GM12891 (cell line): ENCODE results near the gene GMDS.

Source experiments
- DNase-seq: peaks from one replicate; pipeline ENCODE4 v3.0.0; 2011; ENCODE audit warnings: low spot score; ENCODE audit not compliant: insufficient read length
- FAIRE-seq: peaks from 2 replicates; lab custom pipeline; 2011; peaks lifted over from hg19 to GRCh38; lab: Jason Lieb, UNC
- PAX5 ChIP-seq: IDR thresholded peaks from 2 replicates; pipeline ENCODE4 v1.6.1; 2011; ENCODE audit warnings: low read length, moderate library complexity, mild to moderate bottlenecking; ENCODE audit not compliant: insufficient read depth, severe bottlenecking
- POLR2A ChIP-seq: IDR thresholded peaks from 2 replicates; pipeline ENCODE4 v1.6.1; 2011; ENCODE audit warnings: low read depth, low read length, control low read depth
- POLR2AphosphoS5 ChIP-seq: IDR thresholded peaks from 2 replicates; pipeline ENCODE4 v1.6.1; 2011; ENCODE audit warnings: low read depth, low read length, control low read depth
- POU2F2 ChIP-seq: IDR thresholded peaks from 2 replicates; pipeline ENCODE4 v1.6.1; 2011; ENCODE audit warnings: low read depth, mild to moderate bottlenecking, control low read depth, low read length, moderate library complexity
- SPI1 ChIP-seq: IDR thresholded peaks from 2 replicates; pipeline ENCODE4 v1.6.1; 2011; ENCODE audit warnings: low read depth, low read length, control low read depth
- TAF1 ChIP-seq: IDR thresholded peaks from 2 replicates; pipeline ENCODE4 v1.6.1; 2011; ENCODE audit warnings: low read depth, low read length, control low read depth

Gene GMDS

GRCh38 chr6:2166717-2167116, 78.7 kb downstream of the GMDS start:
- TF ChIP-seq SPI1 (no peak), PAX5 (no peak), POLR2AphosphoS5 (no peak), POLR2A (no peak), POU2F2 (no peak), TAF1 (no peak)
- DNase-seq (no peak), FAIRE-seq (peak; percentile 20)

DNA sequence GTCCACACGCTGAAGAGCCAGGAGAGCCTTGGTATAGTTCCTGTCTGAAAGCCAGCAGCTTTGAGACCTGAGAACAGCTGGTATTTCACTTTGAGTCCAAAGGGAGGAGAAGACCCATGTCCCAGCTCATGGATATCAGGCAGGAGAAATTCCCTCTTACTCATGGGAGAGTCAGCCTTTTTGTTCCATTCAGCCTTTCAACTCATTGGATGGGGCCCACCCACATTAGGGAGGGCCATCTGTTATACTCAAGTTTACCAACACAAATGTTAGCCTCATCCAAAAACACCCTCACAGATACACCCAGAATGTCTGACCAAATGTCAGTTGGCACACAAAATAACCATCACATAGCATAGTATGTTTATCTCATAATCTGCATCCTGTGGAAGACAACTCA, 80.1 kb downstream of the GMDS start:
- FAIRE-seq, result no peak
- no peak for DNase-seq
- no peak for TF ChIP-seq POU2F2
- TF ChIP-seq TAF1, result no peak
- TF ChIP-seq POLR2A, result no peak
- no peak for TF ChIP-seq SPI1
- no peak for TF ChIP-seq PAX5
- no peak for TF ChIP-seq POLR2AphosphoS5

GRCh38 chr6:2164481-2164880, 80.9 kb downstream of the GMDS start:
- TF ChIP-seq TAF1, result no peak
- TF ChIP-seq POU2F2, result no peak
- no peak for TF ChIP-seq PAX5
- no peak for TF ChIP-seq POLR2A
- TF ChIP-seq SPI1, result no peak
- TF ChIP-seq POLR2AphosphoS5, result no peak
- DNase-seq (no peak), FAIRE-seq (no peak)

DNA sequence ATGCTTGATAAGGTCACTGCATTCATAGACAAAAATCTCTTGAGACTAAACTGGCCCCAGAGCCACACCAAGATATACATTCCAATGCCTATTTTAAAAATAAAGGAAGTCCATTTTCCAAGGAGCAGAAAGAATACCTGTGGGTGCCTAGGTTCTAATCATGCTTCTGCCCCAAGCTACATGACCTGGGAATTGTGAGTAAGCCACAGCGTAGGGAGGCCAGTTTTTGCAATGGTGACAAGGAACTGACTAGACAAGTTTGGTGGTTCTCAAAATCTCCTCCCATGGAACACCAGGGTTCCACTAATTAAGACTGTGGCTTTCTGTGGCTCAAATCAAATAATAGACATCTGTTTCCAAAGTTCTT, 83.3 kb downstream of the GMDS start:
- DNase-seq, result no peak
- no peak for TF ChIP-seq TAF1
- no peak for FAIRE-seq

DNA sequence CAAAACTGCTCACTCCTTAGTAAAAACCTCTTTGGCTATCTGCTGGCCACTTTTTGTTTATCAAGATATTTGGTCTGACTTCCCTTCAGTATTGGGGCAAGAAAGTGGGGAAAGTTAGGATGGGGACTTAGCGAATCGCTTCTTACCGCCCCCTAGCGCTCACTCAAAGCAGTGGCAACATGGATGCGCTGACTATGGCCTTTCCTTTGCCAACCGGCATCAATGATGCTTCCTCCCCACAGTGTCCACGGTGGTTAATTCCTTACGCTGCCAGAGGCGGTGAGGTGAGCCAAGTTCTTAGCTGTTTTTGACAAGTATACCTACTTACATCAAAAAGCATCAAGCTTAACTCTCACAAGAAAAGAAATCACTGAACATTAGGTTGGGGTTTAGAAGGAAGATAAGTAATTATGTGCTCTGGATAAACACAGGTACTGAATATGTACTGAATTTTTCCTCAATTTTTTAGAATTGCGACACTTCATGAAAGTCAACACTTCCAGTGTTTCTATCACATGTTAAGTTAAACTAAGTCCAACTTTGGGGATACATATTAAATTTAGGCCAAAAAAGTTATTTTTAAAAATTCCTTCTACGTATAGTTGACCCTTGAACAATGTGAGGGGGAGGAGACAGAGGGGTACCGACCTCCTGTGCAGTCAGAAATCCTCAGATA, 86.7 kb downstream of the GMDS start:
- DNase-seq (no peak), FAIRE-seq (no peak)
- TF ChIP-seq PAX5, result no peak

DNA sequence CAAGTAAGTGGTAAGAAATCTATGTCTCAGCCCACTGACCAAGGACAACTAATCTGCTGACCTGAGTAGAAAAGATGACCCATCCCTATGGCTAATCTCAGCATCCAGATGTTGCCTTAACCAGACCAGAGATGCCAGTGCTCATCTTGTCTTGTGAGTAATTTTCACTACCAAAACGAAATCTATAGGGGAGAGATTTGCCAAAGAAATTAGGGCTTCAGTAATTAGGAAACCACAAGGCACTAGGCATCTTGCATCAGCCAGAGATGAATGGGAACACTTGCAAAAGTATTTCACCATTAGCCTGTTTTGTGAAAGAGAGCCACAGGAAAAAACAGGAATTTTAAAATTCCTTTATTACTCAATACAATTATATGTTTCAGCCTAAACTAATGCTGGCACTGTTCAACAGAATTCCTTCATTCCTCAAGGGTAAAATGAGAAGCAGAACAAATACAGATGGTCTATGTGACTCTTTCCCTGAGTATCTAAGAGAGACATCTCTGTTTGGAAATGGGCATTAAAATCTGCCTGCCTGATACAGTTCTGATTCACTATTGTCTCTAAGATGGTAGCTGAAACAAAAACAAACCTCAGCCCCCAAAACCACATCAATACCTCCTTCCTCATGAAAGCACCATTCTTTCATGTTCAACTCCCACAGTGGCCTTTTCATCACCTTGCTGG, 87.8 kb downstream of the GMDS start:
- no peak for DNase-seq
- peak; percentile 76 for FAIRE-seq
- TF ChIP-seq PAX5 (no peak), POU2F2 (no peak), POLR2A (no peak), POLR2AphosphoS5 (no peak), SPI1 (peak; percentile 66)

DNA sequence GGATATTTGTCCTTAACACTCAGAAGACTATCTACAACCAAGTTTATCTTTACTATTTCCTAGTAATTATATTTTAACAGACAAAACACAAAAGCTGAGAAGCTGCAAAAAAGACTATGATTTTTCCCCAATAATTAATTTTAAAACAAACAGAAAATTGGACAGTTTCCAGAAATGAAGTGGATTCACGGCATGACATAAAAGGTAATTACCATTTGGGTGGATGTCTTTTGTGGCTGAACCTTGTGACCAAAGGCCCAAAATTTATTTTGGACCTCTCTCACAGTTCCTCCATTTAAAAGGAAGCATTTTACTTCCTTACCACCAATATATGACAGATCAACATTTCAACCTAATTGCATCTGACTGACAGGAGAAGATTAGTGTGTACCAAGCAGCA, 90.2 kb downstream of the GMDS start:
- FAIRE-seq (no peak), DNase-seq (no peak)
- TF ChIP-seq TAF1 (no peak), PAX5 (no peak), SPI1 (no peak), POLR2AphosphoS5 (no peak), POU2F2 (no peak), POLR2A (no peak)

DNA sequence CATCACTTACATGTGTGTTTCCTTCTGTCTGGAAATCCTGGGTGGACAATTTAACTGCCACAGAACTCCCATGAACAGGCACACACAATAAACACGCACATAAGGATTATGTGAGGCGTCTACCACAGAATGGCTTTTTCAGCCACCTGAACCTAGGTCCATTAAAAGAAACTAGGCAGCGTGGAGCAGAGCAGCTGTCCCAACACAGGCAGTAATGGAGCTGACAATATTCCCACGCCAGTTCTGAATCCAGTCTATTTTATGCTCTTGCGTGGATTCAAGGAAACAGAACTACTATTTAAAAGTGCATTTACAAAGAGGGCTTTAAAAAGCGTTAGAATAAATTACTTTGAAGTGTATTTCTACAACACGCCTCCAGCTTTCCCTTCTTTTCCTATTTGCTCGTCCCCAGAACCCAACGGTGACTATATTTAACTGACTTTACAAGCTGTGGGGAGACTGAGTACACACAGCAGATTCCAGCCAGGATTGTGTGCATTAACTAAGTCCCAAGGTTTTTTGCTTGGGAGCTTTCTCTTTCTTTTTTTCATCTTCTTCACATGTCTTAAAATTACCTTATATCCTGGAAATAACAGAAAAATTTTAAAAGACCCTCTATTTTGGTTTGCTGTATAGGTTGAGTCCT, 95.9 kb downstream of the GMDS start:
- no peak for FAIRE-seq
- DNase-seq, result no peak
- TF ChIP-seq TAF1 (no peak), POLR2A (no peak), PAX5 (no peak), POLR2AphosphoS5 (no peak), POU2F2 (no peak), SPI1 (no peak)

- no peak for DNase-seq
- FAIRE-seq, result no peak
- no peak for TF ChIP-seq SPI1
- TF ChIP-seq TAF1, result no peak
- TF ChIP-seq PAX5, result no peak
- no peak for TF ChIP-seq POU2F2
- TF ChIP-seq POLR2A, result no peak
- no peak for TF ChIP-seq POLR2AphosphoS5
Observed at GRCh38 chr6:2148748-2149147, 96.7 kb downstream of the GMDS start.
